Suprapubic skin (tissue), 4 donors: ENCODE data around the gene LINGO1. TPM values are rescaled to one million over a fixed set of nuclear protein-coding genes. Genes with fewer than 3 reads are reported as not detected.

Experiments used
- DNase-seq, 2 donors: peaks; one replicate each; pipeline ENCODE4 v3.0.0-alpha.2; 2019; ENCODE audit warnings: low spot score in 2 of 2
- H3K27ac ChIP-seq: fragments of 200-600 bp; sonication (generic); one replicate; pipeline ENCODE4 v1.5.1; 2019
- H3K27me3 ChIP-seq: fragments of 200-600 bp; sonication (generic); one replicate; pipeline ENCODE4 v1.5.1; 2019
- H3K36me3 ChIP-seq: fragments of 200-600 bp; sonication (generic); one replicate; pipeline ENCODE4 v1.5.1; 2019
- H3K4me1 ChIP-seq: fragments of 200-600 bp; sonication (generic); one replicate; pipeline ENCODE4 v1.5.1; 2019
- H3K4me3 ChIP-seq: fragments of 200-600 bp; sonication (generic); one replicate; pipeline ENCODE4 v1.5.1; 2019; ENCODE audit warnings: mild to moderate bottlenecking
- H3K9me3 ChIP-seq: fragments of 200-600 bp; sonication (generic); one replicate; pipeline ENCODE4 v1.5.1; 2019
- CTCF ChIP-seq, 2 donors: fragments of 200-600 bp in 1 of 2; fragments of 450-650 bp in 1 of 2; sonication (generic) in 1 of 2; IDR thresholded peaks; one replicate each; pipeline ENCODE4 v1.5.1; 2016 to 2019; ENCODE audit warnings: antibody characterized with exemption in 2 of 2, mild to moderate bottlenecking in 1 of 2, moderate library complexity in 1 of 2
- EP300 ChIP-seq: sonication (generic); formaldehyde crosslinking; IDR thresholded peaks from one replicate; pipeline ENCODE4 v1.6.1; 2017; ENCODE audit warnings: antibody characterized with exemption
- POLR2A ChIP-seq, 2 donors: fragments of 450-650 bp; IDR thresholded peaks; one replicate each; pipeline ENCODE4 v1.6.1; 2017; ENCODE audit warnings: antibody characterized with exemption in 2 of 2, mild to moderate bottlenecking in 2 of 2, moderate library complexity in 2 of 2
- POLR2AphosphoS5 ChIP-seq, 3 donors: sonication (generic); formaldehyde crosslinking; IDR thresholded peaks; one replicate each; pipeline ENCODE4 v1.6.1; 2017; ENCODE audit warnings: antibody characterized with exemption in 3 of 3
- WGBS: methylation state at CpG from one replicate; pipeline ENCODE4 v1.1.5; 2018; 5-methylcytosine and 5-hydroxymethylcytosine counted together
- total RNA-seq, 4 donors: library from RNA; depleted of rRNA; stranded (reverse); fragments of >200 nt; gene quantifications; one replicate each; pipeline ENCODE4 v1.1.0, GENCODE V29; 2016

LINGO1 gene
- total RNA-seq, 4 donors from 2014 or later: 2.7 to 12.5 (median 4.9) TPM

- Histone ChIP-seq H3K27ac (no peak overlapping the region), H3K4me1 (no peaks in the 10 kb centered on the region), H3K36me3 (no peaks in the 10 kb centered on the region), H3K9me3 (no peaks in the 10 kb centered on the region), H3K27me3 (peaks cover 5% of the 10 kb centered on the region), H3K4me3 (no peak overlapping the region)
- DNase-seq: no peak
- WGBS: 70% methylated on average over 10 of the region's 18 CpGs
- TF ChIP-seq POLR2A (IDR thresholded peaks at IDR 0.05): no peak
- TF ChIP-seq CTCF (IDR thresholded peaks at IDR 0.05): no peak
- TF ChIP-seq EP300: no peak
- no peak for TF ChIP-seq POLR2AphosphoS5 (IDR thresholded peaks at IDR 0.05)
These were observed 9.6 kb downstream of the LINGO1 start for GRCh38 chr15:77622934-77623754.

- H3K27me3 ChIP-seq: peaks cover 5% of the 10 kb centered on the region
- no peaks in the 10 kb centered on the region for H3K9me3 ChIP-seq
- TF ChIP-seq CTCF (IDR thresholded peaks at IDR 0.05) (no peak), POLR2AphosphoS5 (IDR thresholded peaks at IDR 0.05) (no peak), POLR2A (IDR thresholded peaks at IDR 0.05) (no peak), EP300 (no peak)
- WGBS: 73% methylated on average over 22 of the region's 22 CpGs
- H3K4me1 ChIP-seq: no peaks in the 10 kb centered on the region
- H3K27ac ChIP-seq: no peak overlapping the region
- no peak for DNase-seq
- no peak overlapping the region for H3K4me3 ChIP-seq
- H3K36me3 ChIP-seq: no peaks in the 10 kb centered on the region
These were observed 10.3 kb downstream of the LINGO1 start for GRCh38 chr15:77622209-77622933.

GRCh38 chr15:77621847-77622208 is 10.9 kb downstream of the LINGO1 start:
- WGBS: 82% methylated on average over 14 of the region's 16 CpGs
- H3K9me3 ChIP-seq: no peaks in the 10 kb centered on the region
- TF ChIP-seq POLR2A (IDR thresholded peaks at IDR 0.05) (no peak), EP300 (no peak), CTCF (IDR thresholded peaks at IDR 0.05) (no peak), POLR2AphosphoS5 (IDR thresholded peaks at IDR 0.05) (no peak)
- H3K27me3 ChIP-seq: peaks cover 5% of the 10 kb centered on the region
- no peak overlapping the region for H3K27ac ChIP-seq
- H3K36me3 ChIP-seq: no peaks in the 10 kb centered on the region
- no peaks in the 10 kb centered on the region for H3K4me1 ChIP-seq
- H3K4me3 ChIP-seq: no peak overlapping the region
- no peak for DNase-seq

GRCh38 chr15:77620960-77621647 is 11.6 kb downstream of the LINGO1 start:
- TF ChIP-seq POLR2A (IDR thresholded peaks at IDR 0.05) (no peak), CTCF (IDR thresholded peaks at IDR 0.05) (no peak), POLR2AphosphoS5 (IDR thresholded peaks at IDR 0.05) (no peak), EP300 (no peak)
- Histone ChIP-seq H3K9me3 (no peaks in the 10 kb centered on the region), H3K36me3 (no peaks in the 10 kb centered on the region), H3K27me3 (peaks cover 5% of the 10 kb centered on the region), H3K27ac (no peak overlapping the region), H3K4me3 (no peak overlapping the region), H3K4me1 (no peaks in the 10 kb centered on the region)
- 97% methylated on average over 4 of the region's 4 CpGs for WGBS
- DNase-seq: no peak

- Histone ChIP-seq H3K36me3 (no peaks in the 10 kb centered on the region), H3K9me3 (no peaks in the 10 kb centered on the region), H3K4me3 (no peak overlapping the region), H3K4me1 (no peaks in the 10 kb centered on the region), H3K27me3 (peaks cover 5% of the 10 kb centered on the region), H3K27ac (no peak overlapping the region)
- TF ChIP-seq POLR2AphosphoS5 (IDR thresholded peaks at IDR 0.05): no peak
- no peak for TF ChIP-seq EP300
- TF ChIP-seq POLR2A (IDR thresholded peaks at IDR 0.05): no peak
- TF ChIP-seq CTCF (IDR thresholded peaks at IDR 0.05): no peak
- WGBS: 46% methylated on average over 6 of the region's 7 CpGs
- no peak for DNase-seq
These were observed 12.4 kb downstream of the LINGO1 start for GRCh38 chr15:77620297-77620696.
